Hematopoietic multipotent progenitor cell treated with erythropoietin and hydrocortisone succinate and interleukin-3 and kit ligand, for 8 days (in vitro differentiated cells): ENCODE data around the gene WWOX.
A peak's percentile ranks its signal among the peaks of the same experiment; 100 is the strongest.

Source experiments
- DNase-seq: peaks from one replicate; pipeline ENCODE4 v3.0.0-alpha.2; 2015

WWOX gene

GRCh38 chr16:78235168-78235800, 135.8 kb downstream of the WWOX start:
- peak; percentile 72 for DNase-seq

GRCh38 chr16:78235876-78236275, 136.4 kb downstream of the WWOX start:
- no peak for DNase-seq

- DNase-seq: no peak
Measured at GRCh38 chr16:78237841-78238240, 138.4 kb downstream of the WWOX start.

GRCh38 chr16:78240459-78241222, 141.2 kb downstream of the WWOX start:
- DNase-seq: no peak

- no peak for DNase-seq
Measured at GRCh38 chr16:78242239-78242630, 142.8 kb downstream of the WWOX start.

- DNase-seq: no peak
Measured at GRCh38 chr16:78244131-78244895, 144.9 kb downstream of the WWOX start.

GRCh38 chr16:78246559-78246958, 147.1 kb downstream of the WWOX start:
- no peak for DNase-seq

GRCh38 chr16:78249056-78249455, 149.6 kb downstream of the WWOX start:
- DNase-seq: no peak

GRCh38 chr16:78249832-78250231, 150.4 kb downstream of the WWOX start:
- no peak for DNase-seq

- no peak for DNase-seq
Measured at GRCh38 chr16:78251115-78251514, 151.7 kb downstream of the WWOX start.

- DNase-seq: no peak
Measured at GRCh38 chr16:78252757-78253156, 153.3 kb downstream of the WWOX start.

GRCh38 chr16:78254841-78255240, 155.4 kb downstream of the WWOX start:
- DNase-seq: no peak

- DNase-seq: no peak
Measured at GRCh38 chr16:78256686-78257375, 157.4 kb downstream of the WWOX start.

GRCh38 chr16:78257376-78257728, 157.9 kb downstream of the WWOX start:
- no peak for DNase-seq

- DNase-seq: no peak
Measured at GRCh38 chr16:78258375-78259065, 159.1 kb downstream of the WWOX start.

- no peak for DNase-seq
Measured at GRCh38 chr16:78259873-78260272, 160.4 kb downstream of the WWOX start.

- DNase-seq: no peak
Measured at GRCh38 chr16:78264642-78265041, 165.2 kb downstream of the WWOX start.

GRCh38 chr16:78269256-78269655, 169.8 kb downstream of the WWOX start:
- no peak for DNase-seq

GRCh38 chr16:78271981-78272380, 172.5 kb downstream of the WWOX start:
- DNase-seq: no peak

- no peak for DNase-seq
Measured at GRCh38 chr16:78274771-78275170, 175.3 kb downstream of the WWOX start.

GRCh38 chr16:78275420-78275819, 176.0 kb downstream of the WWOX start:
- no peak for DNase-seq

- no peak for DNase-seq
Measured at GRCh38 chr16:78277321-78278055, 178.0 kb downstream of the WWOX start.
